ENCODE results near the gene TMEM94. TPM values are rescaled to one million over a fixed set of nuclear protein-coding genes. Genes with fewer than 3 reads are reported as not detected.

Gene TMEM94
- total RNA-seq, 4 donors from 2014 or later, result 19.3 to 56.5 (median 28.3) TPM

DNA sequence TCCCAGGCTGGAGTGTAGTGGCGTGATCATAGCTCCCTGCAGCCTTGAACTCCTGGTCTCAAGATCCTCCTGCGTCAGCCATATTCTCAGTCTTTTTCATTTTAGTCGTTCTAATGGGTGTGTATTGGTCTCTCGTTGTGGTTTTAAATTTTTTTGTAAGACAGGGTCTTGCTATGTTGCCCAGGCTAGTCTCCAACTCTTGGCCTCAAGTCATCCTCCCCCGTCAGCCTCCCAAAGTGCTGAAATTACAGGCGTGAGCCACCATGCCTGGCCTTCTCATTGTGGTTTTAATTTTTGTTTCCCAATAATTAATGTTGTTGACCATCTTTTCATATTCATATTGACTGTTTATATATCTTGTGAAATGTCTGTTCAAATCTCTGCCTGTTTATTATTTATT lies 8.6 kb downstream of the TMEM94 start:
- H3K9me3 ChIP-seq, result no peaks in the 10 kb centered on the region
- TF ChIP-seq POLR2A (IDR thresholded peaks at IDR 0.05) (no peak), CTCF (IDR thresholded peaks at IDR 0.05) (no peak)
- H3K27me3 ChIP-seq, result no peaks in the 10 kb centered on the region
- DNase-seq, result no peak
- no peak overlapping the region for H3K27ac ChIP-seq
- no peak overlapping the region for H3K4me3 ChIP-seq
- H3K36me3 ChIP-seq, result no peaks in the 10 kb centered on the region
- intact Hi-C loops (cut with DNase I), result no loop called here
- H3K4me1 ChIP-seq, result peaks cover 11 to 23% (median 13%) of the 10 kb centered on the region in 3 donors
- 88 to 90% methylated on average over 6 of the region's 6 CpGs for WGBS, 2 donors

- intact Hi-C loops (cut with DNase I), result no loop called here
- H3K4me3 ChIP-seq, result no peak overlapping the region
Measured at GRCh38 chr17:75468291-75468754, 11.9 kb downstream of the TMEM94 start.

DNA sequence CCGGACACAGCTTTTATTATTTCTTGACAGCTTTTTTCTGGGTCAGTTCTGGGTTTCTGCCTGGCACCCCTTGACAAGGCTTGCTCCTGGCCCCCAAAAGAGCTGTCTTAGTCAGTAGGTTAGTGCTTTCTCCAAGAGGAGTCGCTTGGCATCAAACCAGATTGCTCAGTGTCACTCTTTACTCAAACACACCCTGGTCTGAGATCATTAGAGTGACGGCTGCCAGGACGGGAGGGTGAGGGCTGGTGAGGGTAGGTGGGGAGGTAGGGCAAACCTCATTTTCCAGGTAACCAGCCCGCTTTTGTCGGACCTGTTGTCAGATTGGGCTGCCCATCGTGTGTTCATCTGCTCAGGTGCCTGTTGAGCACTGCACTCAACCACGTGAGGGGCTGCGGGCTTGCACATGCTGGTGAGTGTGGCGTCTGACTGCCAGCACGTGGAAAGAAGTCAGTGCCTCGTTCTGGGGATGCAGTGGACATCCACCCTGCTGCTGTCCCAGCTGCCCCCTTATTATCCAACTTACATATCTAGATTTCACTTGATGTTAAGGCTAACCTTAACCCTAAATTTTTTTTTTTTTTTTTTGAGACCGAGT lies 12.4 kb downstream of the TMEM94 start:
- Histone ChIP-seq H3K27ac (peak overlapping the region in 3 of 4 donors; percentile 21 to 56 (median 48)), H3K36me3 (peaks cover 0 to 25% (median 13%) of the 10 kb centered on the region in 3 donors), H3K4me3 (no peak overlapping the region), H3K27me3 (no peaks in the 10 kb centered on the region), H3K9me3 (no peaks in the 10 kb centered on the region), H3K4me1 (peaks cover 7 to 25% (median 11%) of the 10 kb centered on the region in 3 donors)
- DNase-seq, result no peak
- intact Hi-C loops (cut with DNase I), result no loop called here
- 85 to 89% methylated on average over 7 to 8 of the region's 13 CpGs for WGBS, 2 donors
- TF ChIP-seq CTCF (IDR thresholded peaks at IDR 0.05) (no peak), POLR2A (IDR thresholded peaks at IDR 0.05) (no peak)

More at GRCh38 chr17:75468291-75468754, 11.9 kb downstream of the TMEM94 start:
- peaks cover 0 to 19% (median 10%) of the 10 kb centered on the region in 3 donors for H3K36me3 ChIP-seq
- 65 to 87% methylated on average over 4 to 8 of the region's 8 CpGs for WGBS, 2 donors
- TF ChIP-seq CTCF (IDR thresholded peaks at IDR 0.05), result no peak
- no peak for TF ChIP-seq POLR2A (IDR thresholded peaks at IDR 0.05)
- peaks cover 7 to 25% (median 11%) of the 10 kb centered on the region in 3 donors for H3K4me1 ChIP-seq
- H3K9me3 ChIP-seq, result no peaks in the 10 kb centered on the region
- H3K27ac ChIP-seq, result peak overlapping the region in 3 of 4 donors; percentile 21 to 56 (median 48)
- no peaks in the 10 kb centered on the region for H3K27me3 ChIP-seq
- no peak for DNase-seq

DNA sequence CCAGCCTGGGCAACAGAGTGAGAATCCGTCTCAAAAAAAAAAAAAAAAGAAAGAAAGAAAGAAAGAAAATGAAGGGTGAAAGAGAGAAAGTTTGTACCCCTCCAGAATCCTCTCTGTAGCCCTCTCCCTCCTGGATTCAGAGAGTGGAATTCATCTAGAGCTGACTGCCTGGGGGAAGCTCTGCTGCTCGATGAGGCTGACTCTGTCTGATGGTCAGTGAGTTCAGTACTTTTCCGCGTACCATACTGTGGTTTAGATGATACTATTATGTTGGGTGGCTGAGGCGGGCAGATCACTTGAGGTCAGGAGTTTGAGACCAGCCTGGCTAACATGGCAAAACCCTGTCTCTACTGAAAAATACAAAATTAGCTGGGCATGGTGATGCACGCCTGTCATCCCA lies 14.8 kb downstream of the TMEM94 start:
- Histone ChIP-seq H3K36me3 (peaks cover 0 to 47% (median 13%) of the 10 kb centered on the region in 3 donors), H3K27ac (no peak overlapping the region), H3K4me1 (peaks cover 11 to 45% (median 15%) of the 10 kb centered on the region in 3 donors), H3K9me3 (no peaks in the 10 kb centered on the region), H3K27me3 (no peaks in the 10 kb centered on the region), H3K4me3 (no peak overlapping the region)
- TF ChIP-seq POLR2A (IDR thresholded peaks at IDR 0.05), result no peak
- intact Hi-C loops (cut with DNase I), result loop anchor here (10.0 kb wide), 1 partner anchor 74 kb away; no protein-coding TSS in a partner anchor
- WGBS, 2 donors, result 70 to 92% methylated on average over 5 to 6 of the region's 6 CpGs
- DNase-seq, result no peak

DNA sequence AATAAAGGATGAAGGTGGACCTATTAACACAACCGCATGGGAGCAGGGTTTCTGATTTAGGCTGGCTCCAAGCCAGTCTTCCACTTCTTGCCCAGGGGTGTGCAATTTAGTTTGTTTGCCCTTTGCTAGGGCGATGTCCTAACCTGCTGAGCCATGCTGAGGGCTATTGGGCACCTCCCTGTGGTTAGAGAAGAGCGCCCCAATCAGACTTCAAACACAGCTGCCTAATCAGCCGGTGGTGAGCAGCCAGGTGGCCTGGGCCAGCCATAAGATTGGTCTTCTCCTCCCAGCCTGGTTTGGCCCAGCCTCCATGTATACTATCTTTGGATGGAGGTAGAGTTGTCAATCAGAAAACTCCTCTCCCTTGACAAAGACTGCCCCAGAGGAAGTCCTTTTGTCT lies 15.7 kb downstream of the TMEM94 start:
- H3K27ac ChIP-seq, result peak overlapping the region in 1 of 4 donors; percentile 35
- 23 to 30% methylated on average over 2 to 4 of the region's 4 CpGs for WGBS, 2 donors
- TF ChIP-seq CTCF (IDR thresholded peaks at IDR 0.05) (no peak), POLR2A (IDR thresholded peaks at IDR 0.05) (no peak)
- H3K36me3 ChIP-seq, result peaks cover 0 to 56% (median 13%) of the 10 kb centered on the region in 3 donors
- DNase-seq, result no peak
- no peaks in the 10 kb centered on the region for H3K9me3 ChIP-seq
- no peaks in the 10 kb centered on the region for H3K27me3 ChIP-seq
- intact Hi-C loops (cut with DNase I), result loop anchor here (10.0 kb wide), 1 partner anchor 73 kb away; no protein-coding TSS in a partner anchor
- peaks cover 16 to 54% (median 23%) of the 10 kb centered on the region in 3 donors for H3K4me1 ChIP-seq
- H3K4me3 ChIP-seq, result no peak overlapping the region
